ENCODE results near the gene PCDHA2.

- TF ChIP-seq POLR2A (IDR thresholded peaks at IDR 0.05) (no peak), CTCF (IDR thresholded peaks at IDR 0.05) (peak in 1 of 4 experiments; percentile 27), POLR2AphosphoS5 (IDR thresholded peaks at IDR 0.05) (no peak)
Observed at GRCh38 chr5:140821375-140822280, 27.0 kb downstream of the PCDHA2 start, which contains the start of gene PCDHA5.
